Esophagus squamous epithelium (tissue), 5 donors: Measurements from ENCODE around the gene EYS. TPM values are rescaled to one million over a fixed set of nuclear protein-coding genes. Genes with fewer than 3 reads are reported as not detected.

Experiments used
- DNase-seq: peaks from one replicate; lab custom pipeline; 2025; lab: John Stamatoyannopoulos, UW
- H3K27ac ChIP-seq, 4 donors: fragments of 200-600 bp; sonication (generic); one replicate each; pipeline ENCODE4 v1.5.1; 2016 to 2019; ENCODE audit warnings: mild to moderate bottlenecking in 1 of 4
- H3K27me3 ChIP-seq, 4 donors: fragments of 200-600 bp; sonication (generic); 1 replicate in 3 of 4; 2 replicates in 1 of 4; pipeline versions ENCODE4 v1.5.1 to v1.6.0; 2017 to 2021; ENCODE audit warnings: antibody characterized with exemption in 1 of 4
- H3K36me3 ChIP-seq, 3 donors: fragments of 200-600 bp; sonication (generic); one replicate each; pipeline ENCODE4 v1.5.1; 2016 to 2019
- H3K4me1 ChIP-seq, 3 donors: fragments of 200-600 bp; sonication (generic); one replicate each; pipeline ENCODE4 v1.5.1; 2017 to 2019
- H3K4me3 ChIP-seq, 4 donors: fragments of 200-600 bp; sonication (generic); 1 replicate in 3 of 4; 2 replicates in 1 of 4; pipeline ENCODE4 v1.5.1; 2016 to 2019; ENCODE audit warnings: mild to moderate bottlenecking in 2 of 4, moderate library complexity in 1 of 4
- H3K9me3 ChIP-seq, 3 donors: fragments of 200-600 bp; sonication (generic); one replicate each; pipeline ENCODE4 v1.5.1; 2016 to 2019
- POLR2A ChIP-seq, 4 donors: fragments of 450-650 bp; IDR thresholded peaks; one replicate each; pipeline ENCODE4 v1.6.1; 2017; ENCODE audit warnings: antibody characterized with exemption in 4 of 4, mild to moderate bottlenecking in 4 of 4, moderate library complexity in 3 of 4
- WGBS, 2 donors: methylation state at CpG; one replicate each; pipeline ENCODE4 v1.1.5; 2018; 5-methylcytosine and 5-hydroxymethylcytosine counted together
- intact Hi-C: fragments of 100-400 bp; cut with DNase I; formaldehyde crosslinking; loops from one replicate; pipeline ENCODE4 v1.15.0; 2022
- total RNA-seq, 4 donors: library from RNA; depleted of rRNA; stranded (reverse); fragments of >200 nt; gene quantifications; one replicate each; pipeline ENCODE4 v1.1.0, GENCODE V29; 2016
- TF ChIP-seq, protein P1 (sequence below), 6 experiments: fragments of 450-650 bp in 4 of 6; fragments of 200-600 bp in 2 of 6; sonication (generic) in 2 of 6; IDR thresholded peaks; one replicate each; pipeline ENCODE4 v1.5.1; 2016 to 2019; ENCODE audit warnings: antibody characterized with exemption in 6 of 6, mild to moderate bottlenecking in 4 of 6, moderate library complexity in 4 of 6
- donor health status: DM: yes; HTN: yes; CAD: no.

EYS gene
- total RNA-seq, 4 donors from 2014 or later: 0.87 TPM; not detected in 3

DNA sequence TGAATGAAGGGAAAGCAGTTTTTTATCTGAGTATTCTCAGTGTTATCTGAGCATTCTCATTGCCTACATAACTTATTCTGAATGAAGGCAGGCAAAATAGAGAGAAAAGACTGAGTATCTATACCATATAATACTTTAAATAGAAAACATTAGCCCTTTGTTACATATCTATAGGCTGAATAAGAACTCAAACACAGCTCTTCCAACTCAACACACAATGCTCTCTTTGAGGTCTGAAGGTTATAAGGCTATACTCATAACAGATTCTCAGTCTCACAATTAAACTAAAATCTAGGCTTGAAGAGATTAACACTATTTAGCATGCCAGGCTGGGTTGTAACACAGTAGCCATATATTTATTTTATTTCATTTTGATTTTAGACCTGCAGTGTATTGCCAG lies 56.9 kb downstream of the EYS start:
- TF ChIP-seq, protein P1, sequence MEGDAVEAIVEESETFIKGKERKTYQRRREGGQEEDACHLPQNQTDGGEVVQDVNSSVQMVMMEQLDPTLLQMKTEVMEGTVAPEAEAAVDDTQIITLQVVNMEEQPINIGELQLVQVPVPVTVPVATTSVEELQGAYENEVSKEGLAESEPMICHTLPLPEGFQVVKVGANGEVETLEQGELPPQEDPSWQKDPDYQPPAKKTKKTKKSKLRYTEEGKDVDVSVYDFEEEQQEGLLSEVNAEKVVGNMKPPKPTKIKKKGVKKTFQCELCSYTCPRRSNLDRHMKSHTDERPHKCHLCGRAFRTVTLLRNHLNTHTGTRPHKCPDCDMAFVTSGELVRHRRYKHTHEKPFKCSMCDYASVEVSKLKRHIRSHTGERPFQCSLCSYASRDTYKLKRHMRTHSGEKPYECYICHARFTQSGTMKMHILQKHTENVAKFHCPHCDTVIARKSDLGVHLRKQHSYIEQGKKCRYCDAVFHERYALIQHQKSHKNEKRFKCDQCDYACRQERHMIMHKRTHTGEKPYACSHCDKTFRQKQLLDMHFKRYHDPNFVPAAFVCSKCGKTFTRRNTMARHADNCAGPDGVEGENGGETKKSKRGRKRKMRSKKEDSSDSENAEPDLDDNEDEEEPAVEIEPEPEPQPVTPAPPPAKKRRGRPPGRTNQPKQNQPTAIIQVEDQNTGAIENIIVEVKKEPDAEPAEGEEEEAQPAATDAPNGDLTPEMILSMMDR (IDR thresholded peaks at IDR 0.05): no peak
- Histone ChIP-seq H3K4me1 (no peaks in the 10 kb centered on the region), H3K27ac (no peak overlapping the region), H3K9me3 (no peaks in the 10 kb centered on the region), H3K27me3 (no peaks in the 10 kb centered on the region), H3K36me3 (no peaks in the 10 kb centered on the region), H3K4me3 (no peak overlapping the region)
- DNase-seq: no peak
- intact Hi-C loops: no loop called here

DNA sequence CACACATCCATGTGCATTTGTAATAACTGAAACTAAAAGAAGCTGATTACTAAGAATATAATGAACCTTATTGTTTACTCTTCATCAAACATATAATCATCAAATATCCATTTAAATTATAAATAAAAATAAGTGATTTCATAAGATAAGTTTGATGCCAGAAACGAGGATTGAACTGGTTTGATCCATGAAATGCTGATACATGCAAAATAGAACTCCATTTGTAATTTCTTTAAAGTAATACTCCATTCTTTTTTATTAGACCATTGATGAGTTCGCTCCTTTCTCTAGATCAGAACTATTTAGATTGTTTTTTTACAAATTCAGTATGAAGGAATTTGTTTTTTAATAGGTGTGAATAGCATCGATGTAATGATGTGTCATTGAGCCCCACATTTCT lies 57.6 kb downstream of the EYS start:
- H3K4me3 ChIP-seq: no peak overlapping the region
- H3K9me3 ChIP-seq: no peaks in the 10 kb centered on the region
- no peak for DNase-seq
- WGBS, 2 donors: 63 to 66% methylated on average over 3 of the region's 3 CpGs
- no peaks in the 10 kb centered on the region for H3K36me3 ChIP-seq
- H3K27me3 ChIP-seq: no peaks in the 10 kb centered on the region
- H3K4me1 ChIP-seq: no peaks in the 10 kb centered on the region
- TF ChIP-seq POLR2A (IDR thresholded peaks at IDR 0.05): no peak
- intact Hi-C loops: no loop called here
- no peak overlapping the region for H3K27ac ChIP-seq

DNA sequence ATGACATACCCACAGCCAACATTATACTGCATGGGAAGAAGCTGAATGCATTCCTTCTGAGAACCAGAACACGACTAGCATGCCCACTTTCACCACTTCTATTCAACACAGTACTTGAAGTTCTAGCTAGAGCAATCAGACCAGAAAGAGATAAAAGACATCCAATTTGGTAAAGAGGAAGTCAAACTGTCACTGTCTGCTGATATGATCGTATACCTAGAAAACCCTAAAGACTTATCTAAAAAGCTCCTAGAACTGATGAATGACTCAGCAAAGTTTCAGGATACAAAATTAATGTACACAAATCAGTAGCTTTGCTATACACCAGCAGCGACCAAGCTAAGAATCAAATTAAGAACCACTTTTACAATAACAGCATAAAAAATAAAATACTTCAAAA lies 60.5 kb downstream of the EYS start:
- H3K9me3 ChIP-seq: no peaks in the 10 kb centered on the region
- WGBS, 2 donors: 52 to 57% methylated on average over 3 of the region's 3 CpGs

DNA sequence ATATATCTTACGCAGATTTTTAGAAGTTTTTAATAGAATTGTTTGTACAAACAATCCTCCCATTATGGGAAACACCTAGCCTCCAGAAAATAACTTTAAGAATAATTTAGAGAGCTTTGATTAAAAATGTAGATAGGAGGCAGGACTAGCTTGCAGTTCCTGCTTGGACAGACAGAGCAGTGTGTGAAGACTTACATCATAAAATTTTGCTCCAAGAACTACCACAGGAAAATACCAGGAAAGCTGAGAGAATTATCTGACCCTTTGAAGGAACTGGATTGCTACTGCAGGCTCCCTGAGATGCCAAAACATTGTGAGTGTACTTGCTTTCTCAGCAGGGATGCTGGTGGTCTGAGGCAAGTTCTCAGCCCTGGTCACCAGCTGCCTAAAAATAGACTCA lies 64.2 kb downstream of the EYS start:
- Histone ChIP-seq H3K4me3 (no peak overlapping the region), H3K27me3 (no peaks in the 10 kb centered on the region), H3K36me3 (no peaks in the 10 kb centered on the region), H3K9me3 (peaks cover 0 to 4% (median 0%) of the 10 kb centered on the region in 3 donors), H3K4me1 (no peaks in the 10 kb centered on the region), H3K27ac (no peak overlapping the region)
- DNase-seq: no peak
- no peak for TF ChIP-seq POLR2A (IDR thresholded peaks at IDR 0.05)
- TF ChIP-seq, protein P1 (IDR thresholded peaks at IDR 0.05): no peak
- intact Hi-C loops: no loop called here
- 89 to 100% methylated on average over 1 of the region's 1 CpG for WGBS, 2 donors

More for the DNA sequence above, 60.5 kb downstream of the EYS start:
- no peaks in the 10 kb centered on the region for H3K4me1 ChIP-seq
- H3K27me3 ChIP-seq: no peaks in the 10 kb centered on the region
- intact Hi-C loops: no loop called here
- H3K27ac ChIP-seq: no peak overlapping the region
- TF ChIP-seq, protein P1 (IDR thresholded peaks at IDR 0.05): no peak
- no peak overlapping the region for H3K4me3 ChIP-seq
- DNase-seq: no peak
- H3K36me3 ChIP-seq: no peaks in the 10 kb centered on the region

DNA sequence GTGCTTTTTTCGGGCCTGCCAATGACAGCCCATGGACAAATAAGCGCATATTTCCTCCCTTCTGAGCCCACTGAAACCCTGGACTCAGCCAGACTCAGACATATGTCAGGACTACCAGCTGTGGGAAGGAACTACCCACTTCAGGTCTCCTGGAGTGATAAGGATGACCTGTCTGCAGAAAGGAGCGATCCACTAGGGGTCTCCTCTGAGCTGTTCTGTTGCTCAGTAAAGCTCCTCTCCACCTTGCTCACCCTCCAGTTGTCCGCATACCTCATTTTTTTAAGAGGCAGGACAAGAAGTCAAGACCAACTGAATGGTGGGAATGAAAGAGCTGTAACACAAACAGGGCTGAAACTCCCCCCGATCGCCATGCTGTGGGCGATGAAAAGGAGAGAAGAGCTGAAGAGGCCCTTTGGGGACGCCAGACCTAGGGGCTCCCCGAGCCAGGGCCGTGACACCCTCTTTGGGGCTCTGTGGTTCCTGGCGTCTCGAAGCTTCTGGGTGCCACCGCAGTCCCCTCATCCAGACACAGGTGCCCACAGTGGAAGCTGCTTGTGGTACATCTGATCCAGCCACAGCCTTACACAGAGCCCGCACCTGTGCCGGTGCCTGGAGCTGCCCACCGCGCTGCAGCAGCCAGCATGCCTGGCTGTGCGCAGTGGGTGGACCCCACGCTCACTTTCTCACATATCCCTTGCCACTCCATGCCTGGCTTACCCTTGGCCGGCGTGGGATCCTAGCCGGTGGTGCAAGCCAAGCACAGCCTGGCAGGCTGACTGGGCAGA lies 68.8 kb downstream of the EYS start:
- intact Hi-C loops: no loop called here
- H3K36me3 ChIP-seq: no peaks in the 10 kb centered on the region
- H3K27me3 ChIP-seq: no peaks in the 10 kb centered on the region
- H3K4me3 ChIP-seq: no peak overlapping the region
- TF ChIP-seq POLR2A (IDR thresholded peaks at IDR 0.05): no peak
- TF ChIP-seq, protein P1 (IDR thresholded peaks at IDR 0.05): no peak
- no peak overlapping the region for H3K27ac ChIP-seq
- H3K4me1 ChIP-seq: no peaks in the 10 kb centered on the region
- 83 to 86% methylated on average over 9 to 13 of the region's 22 CpGs for WGBS, 2 donors
- no peak for DNase-seq
- H3K9me3 ChIP-seq: peaks cover 0 to 9% (median 0%) of the 10 kb centered on the region in 3 donors
